HG02642 (cell line): ENCODE measurements around the gene TM9SF1.
"Not testable (repeated sequence)": the region's sequence is repeated elsewhere in the genome, so short reads cannot be mapped to it uniquely, and the experiment has no call there.

Source experiments
- ATAC-seq: cut with Tn5 transposase; IDR thresholded peaks from one replicate; pipeline ENCODE4 v1.9.1; 2021; ENCODE audit warnings: mild to moderate bottlenecking; ENCODE audit not compliant: unreplicated experiment, poor library complexity

The TM9SF1 gene

GRCh38 chr14:24228902-24229301 lies 33.7 kb upstream of the TM9SF1 start:
- ATAC-seq = no peak

- ATAC-seq = no peak
Measured at GRCh38 chr14:24226473-24226872, 31.2 kb upstream of the TM9SF1 start.

- ATAC-seq = no peak
Measured at GRCh38 chr14:24224618-24225071, 29.4 kb upstream of the TM9SF1 start.

- ATAC-seq = not testable (repeated sequence)
Measured at GRCh38 chr14:24222987-24223386, 27.7 kb upstream of the TM9SF1 start.

- no peak for ATAC-seq
Measured at GRCh38 chr14:24219521-24219920, 24.3 kb upstream of the TM9SF1 start.

GRCh38 chr14:24219080-24219479 lies 23.8 kb upstream of the TM9SF1 start:
- no peak for ATAC-seq

- not testable (repeated sequence) for ATAC-seq
Measured at GRCh38 chr14:24216876-24217275, 21.6 kb upstream of the TM9SF1 start.

GRCh38 chr14:24216345-24216699 lies 21.1 kb upstream of the TM9SF1 start:
- no peak for ATAC-seq

- ATAC-seq = peak; percentile 65
Measured at GRCh38 chr14:24215495-24216344, 20.5 kb upstream of the TM9SF1 start, which contains the start of gene MDP1. MDP1 (minus strand) TSS chr14:24216066; CDS start chr14:24215955, 111 bp downstream.

- ATAC-seq = no peak
Measured at GRCh38 chr14:24213866-24214662, 18.8 kb upstream of the TM9SF1 start.

- ATAC-seq = peak; percentile 81
Measured at GRCh38 chr14:24212924-24213865, 18.0 kb upstream of the TM9SF1 start, which contains the start of gene CHMP4A. CHMP4A (minus strand) TSS chr14:24213488; CDS start chr14:24213439, 49 bp downstream.

GRCh38 chr14:24211311-24211710 lies 16.1 kb upstream of the TM9SF1 start:
- ATAC-seq = no peak

- no peak for ATAC-seq
Measured at GRCh38 chr14:24207625-24208024, 12.4 kb upstream of the TM9SF1 start.

GRCh38 chr14:24207104-24207551 lies 11.9 kb upstream of the TM9SF1 start:
- no peak for ATAC-seq

- no peak for ATAC-seq
Measured at GRCh38 chr14:24206260-24207103, 11.2 kb upstream of the TM9SF1 start.

GRCh38 chr14:24204163-24205146 lies 9.2 kb upstream of the TM9SF1 start:
- no peak for ATAC-seq

- ATAC-seq = not testable (repeated sequence)
Measured at GRCh38 chr14:24203249-24203886, 8.1 kb upstream of the TM9SF1 start.
